ENCODE results near the gene ZNG1A. TPM values are rescaled to one million over a fixed set of nuclear protein-coding genes. Genes with fewer than 3 reads are reported as not detected.

ZNG1A gene
- total and polyA plus RNA-seq, 2 donors (not counting 1 experiment from before 2014, with no cell fraction given) = 14.0 to 59.9 TPM

DNA sequence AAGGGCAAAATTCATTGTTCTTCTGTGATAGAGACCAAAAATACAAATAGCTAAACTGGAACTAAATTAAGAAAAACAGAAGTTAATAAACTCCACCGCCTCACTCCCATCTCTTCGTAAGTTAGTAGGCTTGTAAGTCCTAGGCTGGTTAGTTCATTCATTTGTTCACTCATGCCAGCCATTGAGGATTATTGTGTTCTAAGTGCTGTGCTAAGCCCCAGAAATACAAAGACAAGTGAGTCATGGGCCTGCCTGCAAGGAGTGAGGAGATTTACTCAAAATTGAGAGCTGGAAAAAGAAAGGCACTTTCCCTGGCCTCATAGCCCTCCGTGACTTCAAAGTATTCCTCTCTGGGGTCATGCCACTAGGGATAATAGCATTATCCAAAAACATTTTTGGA, 44.3 kb upstream of the ZNG1A start:
- Histone ChIP-seq H3K4me2 (replicated peaks; ENCODE audit: low read depth, low read length, poor library complexity, severe bottlenecking) (peak overlapping the region; percentile 52), H3K9ac (ENCODE audit: low read length) (peak overlapping the region; percentile 26), H3K36me3 (replicated peaks in 1 of 2; ENCODE audit: control extremely low read depth in 1 of 2, control insufficient read depth in 1 of 2, extremely low read depth in 1 of 2, insufficient read depth in 2 of 2, low read length in 1 of 2) (peaks cover 0 to 4% of the 10 kb centered on the region in 2 experiments), H3K79me2 (ENCODE audit: control insufficient read depth, insufficient read depth, low read length) (peaks cover 93% of the 10 kb centered on the region), H3K27ac (ENCODE audit: low read length in 2 of 2) (peak overlapping the region in 1 of 2 donors; percentile 17), H3K4me3 (ENCODE audit: control extremely low read depth in 1 of 5, extremely low read depth in 1 of 5, insufficient read depth in 1 of 5, low read depth in 2 of 5, low read length in 4 of 5) (peak overlapping the region in 1 of 5 experiments; percentile 24), H2AFZ (ENCODE audit: insufficient read depth, low read depth, low read length, poor library complexity, severe bottlenecking) (peak overlapping the region; percentile 43), H3K27me3 (replicated peaks in 1 of 4; ENCODE audit: control extremely low read depth in 1 of 4, control insufficient read depth in 3 of 4, insufficient read depth in 4 of 4, low read length in 3 of 4) (no peaks in the 10 kb centered on the region), H4K20me1 (ENCODE audit: control insufficient read depth, insufficient read depth, low read length, poor library complexity, severe bottlenecking) (no peaks in the 10 kb centered on the region), H3K4me1 (ENCODE audit: control insufficient read depth in 2 of 2, insufficient read depth in 2 of 2, low read length in 2 of 2) (peaks cover 40 to 52% of the 10 kb centered on the region in 2 donors), H3K9me3 (ENCODE audit: control extremely low read depth in 1 of 3, control insufficient read depth in 2 of 3, insufficient read depth in 1 of 3, low read length in 2 of 3) (no peaks in the 10 kb centered on the region)
- peak overlapping the region; percentile 51 for H3K27ac Mint-ChIP-seq
- H3K9me3 Mint-ChIP-seq (ENCODE audit: insufficient read depth) = no peaks in the 10 kb centered on the region
- H3K27me3 Mint-ChIP-seq = no peaks in the 10 kb centered on the region
- TF ChIP-seq EZH2 (IDR thresholded peaks at IDR 0.05; ENCODE audit: borderline replicate concordance, insufficient read depth, low read depth, low read length, poor library complexity, severe bottlenecking) = no peak
- TF ChIP-seq, protein P1, sequence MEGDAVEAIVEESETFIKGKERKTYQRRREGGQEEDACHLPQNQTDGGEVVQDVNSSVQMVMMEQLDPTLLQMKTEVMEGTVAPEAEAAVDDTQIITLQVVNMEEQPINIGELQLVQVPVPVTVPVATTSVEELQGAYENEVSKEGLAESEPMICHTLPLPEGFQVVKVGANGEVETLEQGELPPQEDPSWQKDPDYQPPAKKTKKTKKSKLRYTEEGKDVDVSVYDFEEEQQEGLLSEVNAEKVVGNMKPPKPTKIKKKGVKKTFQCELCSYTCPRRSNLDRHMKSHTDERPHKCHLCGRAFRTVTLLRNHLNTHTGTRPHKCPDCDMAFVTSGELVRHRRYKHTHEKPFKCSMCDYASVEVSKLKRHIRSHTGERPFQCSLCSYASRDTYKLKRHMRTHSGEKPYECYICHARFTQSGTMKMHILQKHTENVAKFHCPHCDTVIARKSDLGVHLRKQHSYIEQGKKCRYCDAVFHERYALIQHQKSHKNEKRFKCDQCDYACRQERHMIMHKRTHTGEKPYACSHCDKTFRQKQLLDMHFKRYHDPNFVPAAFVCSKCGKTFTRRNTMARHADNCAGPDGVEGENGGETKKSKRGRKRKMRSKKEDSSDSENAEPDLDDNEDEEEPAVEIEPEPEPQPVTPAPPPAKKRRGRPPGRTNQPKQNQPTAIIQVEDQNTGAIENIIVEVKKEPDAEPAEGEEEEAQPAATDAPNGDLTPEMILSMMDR (IDR thresholded peaks at IDR 0.05) = no peak
- DNase-seq = no peak
- peak overlapping the region; percentile 70 for H3K4me3 Mint-ChIP-seq
- ATAC-seq (ENCODE audit: low read depth) = no peak
- CTCF ChIA-PET = interaction anchor here (0.6 to 1.5 kb wide), 3 partner anchors 8 to 38 kb away, joined by 3 to 8 read pairs (median 3); partner anchors contain the start of gene DOCK8
- intact Hi-C loops (cut with micrococcal nuclease) = no loop called here
- POLR2A ChIA-PET = interaction anchor here (1.6 kb wide), 1 partner anchor 9 kb away, joined by 5 read pairs; the partner anchor contains the start of gene DOCK8
- WGBS (ENCODE audit: insufficient coverage) = no CpG with 5 or more reads among the region's 3 CpGs
- H3K4me1 Mint-ChIP-seq = peaks cover 43% of the 10 kb centered on the region

DNA sequence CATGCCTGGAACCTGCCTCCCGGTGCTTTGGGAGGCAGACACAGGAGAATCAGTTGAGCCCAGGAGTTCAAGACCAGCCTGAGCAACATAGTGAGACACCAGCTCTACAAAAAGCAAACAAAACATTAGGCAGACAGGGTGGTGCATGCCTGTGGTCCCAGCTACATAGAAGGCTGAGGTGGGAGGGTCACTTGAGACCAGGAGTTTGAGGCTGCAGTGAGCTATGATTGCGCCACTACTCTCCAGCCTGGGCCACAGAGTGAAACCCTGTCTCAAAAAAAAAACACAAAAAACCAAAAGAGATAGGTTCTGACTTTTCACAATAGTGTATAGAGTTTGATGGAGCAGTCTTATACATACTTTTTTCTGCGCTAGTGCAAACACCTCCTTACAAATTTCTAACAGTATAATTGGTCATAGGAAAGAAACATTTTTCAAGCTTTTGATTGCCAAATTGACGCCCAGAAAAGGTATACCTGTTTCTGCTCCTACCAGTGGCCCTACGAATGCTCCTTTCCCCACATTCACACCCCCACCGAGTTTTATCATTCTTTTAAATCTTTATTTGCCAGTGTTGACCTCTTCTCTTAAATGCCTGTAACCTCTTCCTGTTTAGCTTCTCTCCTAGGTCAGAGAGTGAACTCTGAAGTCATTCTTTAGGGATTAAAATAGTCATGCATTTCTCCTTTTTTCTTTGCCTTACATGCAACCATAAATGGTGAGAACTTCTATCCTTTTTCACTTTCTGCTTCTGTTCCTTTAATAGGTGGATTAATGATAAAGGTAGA, 43.3 kb upstream of the ZNG1A start:
- Mint-ChIP-seq H3K27me3 (no peaks in the 10 kb centered on the region), H3K4me1 (peaks cover 44% of the 10 kb centered on the region), H3K9me3 (ENCODE audit: insufficient read depth) (no peaks in the 10 kb centered on the region), H3K4me3 (peak overlapping the region; percentile 70), H3K27ac (peak overlapping the region; percentile 51)
- H3K27me3 ChIP-seq (replicated peaks in 1 of 4; ENCODE audit: control extremely low read depth in 1 of 4, control insufficient read depth in 3 of 4, insufficient read depth in 4 of 4, low read length in 3 of 4) = no peaks in the 10 kb centered on the region
- WGBS (ENCODE audit: insufficient coverage) = 55% methylated on average over 4 of the region's 6 CpGs
- ChIA-PET CTCF (interaction anchor here (0.7 to 1.5 kb wide), 2 partner anchors 15 to 17 kb away, joined by 3 read pairs; no protein-coding TSS in a partner anchor), POLR2A (interaction anchor here (0.7 kb wide), 1 partner anchor 55 kb away, joined by 3 read pairs; no protein-coding TSS in a partner anchor)
- H3K79me2 ChIP-seq (ENCODE audit: control insufficient read depth, insufficient read depth, low read length) = peaks cover 94% of the 10 kb centered on the region
- ATAC-seq (ENCODE audit: low read depth) = no peak
- peak overlapping the region in 1 of 2 donors; percentile 32 for H3K27ac ChIP-seq (ENCODE audit: low read length in 2 of 2)
- DNase-seq = no peak
- peak overlapping the region in 1 of 5 experiments; percentile 24 for H3K4me3 ChIP-seq (ENCODE audit: control extremely low read depth in 1 of 5, extremely low read depth in 1 of 5, insufficient read depth in 1 of 5, low read depth in 2 of 5, low read length in 4 of 5)
- H3K36me3 ChIP-seq (replicated peaks in 1 of 2; ENCODE audit: control extremely low read depth in 1 of 2, control insufficient read depth in 1 of 2, extremely low read depth in 1 of 2, insufficient read depth in 2 of 2, low read length in 1 of 2) = peaks cover 0 to 4% of the 10 kb centered on the region in 2 experiments
- no peaks in the 10 kb centered on the region for H4K20me1 ChIP-seq (ENCODE audit: control insufficient read depth, insufficient read depth, low read length, poor library complexity, severe bottlenecking)
- peak overlapping the region; percentile 52 for H3K4me2 ChIP-seq (replicated peaks; ENCODE audit: low read depth, low read length, poor library complexity, severe bottlenecking)
- H2AFZ ChIP-seq (ENCODE audit: insufficient read depth, low read depth, low read length, poor library complexity, severe bottlenecking) = peak overlapping the region; percentile 21
- peak overlapping the region; percentile 26 for H3K9ac ChIP-seq (ENCODE audit: low read length)
- H3K9me3 ChIP-seq (ENCODE audit: control extremely low read depth in 1 of 3, control insufficient read depth in 2 of 3, insufficient read depth in 1 of 3, low read length in 2 of 3) = no peaks in the 10 kb centered on the region
- no peak for TF ChIP-seq EZH2 (IDR thresholded peaks at IDR 0.05; ENCODE audit: borderline replicate concordance, insufficient read depth, low read depth, low read length, poor library complexity, severe bottlenecking)
- TF ChIP-seq, protein P1 (IDR thresholded peaks at IDR 0.05) = no peak
- intact Hi-C loops (cut with micrococcal nuclease) = no loop called here
- peaks cover 46 to 58% of the 10 kb centered on the region in 2 donors for H3K4me1 ChIP-seq (ENCODE audit: control insufficient read depth in 2 of 2, insufficient read depth in 2 of 2, low read length in 2 of 2)
